SHP77 (cell line): ENCODE results near the gene INPP4A.

Experiments
- DNase-seq, 2 experiments: peaks; one replicate each; lab custom pipeline; 2025; lab: John Stamatoyannopoulos, UW

Gene INPP4A

GRCh38 chr2:98637401-98638147 is 192.9 kb downstream of the INPP4A start:
- no peak for DNase-seq

DNA sequence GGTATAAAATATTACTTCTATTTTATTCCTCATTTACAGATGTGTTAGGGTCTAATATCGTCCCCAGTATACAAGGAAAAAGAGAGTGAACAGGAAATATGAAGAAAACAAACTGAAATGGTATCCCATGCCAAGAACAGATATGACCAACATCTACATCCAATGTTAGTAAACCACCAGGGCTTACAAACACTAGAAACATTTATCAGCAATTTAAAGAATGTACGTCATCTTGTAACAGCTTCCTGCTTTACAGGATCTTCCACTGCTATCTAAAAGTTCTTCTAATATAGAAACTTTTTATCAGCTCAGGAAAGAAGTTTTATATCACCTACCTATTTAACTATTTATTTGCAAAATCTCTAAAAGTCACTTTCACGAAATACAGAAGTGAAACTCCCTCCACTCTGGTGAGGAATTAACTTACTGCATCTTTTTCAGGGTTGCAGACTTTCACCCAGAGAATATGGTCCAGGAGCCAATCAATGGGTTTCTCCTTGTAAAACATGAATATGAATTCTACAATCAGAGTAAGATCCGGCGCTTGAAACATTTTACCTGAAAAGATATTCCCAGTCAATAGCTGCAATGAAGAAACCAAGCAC is 198.9 kb downstream of the INPP4A start:
- DNase-seq = no peak
